ENCODE data around the gene TREML4.

The TREML4 gene

GRCh38 chr6:41277605-41278004 is 49.5 kb downstream of the TREML4 start:
- Histone ChIP-seq H3K4me2 (ENCODE audit: low read length) (no peak overlapping the region), H3K4me3 (ENCODE audit: low read depth, low read length) (no peak overlapping the region), H3K9me3 (ENCODE audit: control insufficient read depth, low read length) (no peaks in the 10 kb centered on the region), H3K9ac (no peak overlapping the region), H3K4me1 (no peaks in the 10 kb centered on the region), H2AFZ (no peak overlapping the region), H3K36me3 (ENCODE audit: control insufficient read depth, insufficient read depth, low read length) (no peaks in the 10 kb centered on the region), H3K27ac (no peak overlapping the region), H3K79me2 (no peaks in the 10 kb centered on the region), H3K27me3 (ENCODE audit: control insufficient read depth, insufficient read depth, low read length) (no peaks in the 10 kb centered on the region)
- TF ChIP-seq, protein P1, sequence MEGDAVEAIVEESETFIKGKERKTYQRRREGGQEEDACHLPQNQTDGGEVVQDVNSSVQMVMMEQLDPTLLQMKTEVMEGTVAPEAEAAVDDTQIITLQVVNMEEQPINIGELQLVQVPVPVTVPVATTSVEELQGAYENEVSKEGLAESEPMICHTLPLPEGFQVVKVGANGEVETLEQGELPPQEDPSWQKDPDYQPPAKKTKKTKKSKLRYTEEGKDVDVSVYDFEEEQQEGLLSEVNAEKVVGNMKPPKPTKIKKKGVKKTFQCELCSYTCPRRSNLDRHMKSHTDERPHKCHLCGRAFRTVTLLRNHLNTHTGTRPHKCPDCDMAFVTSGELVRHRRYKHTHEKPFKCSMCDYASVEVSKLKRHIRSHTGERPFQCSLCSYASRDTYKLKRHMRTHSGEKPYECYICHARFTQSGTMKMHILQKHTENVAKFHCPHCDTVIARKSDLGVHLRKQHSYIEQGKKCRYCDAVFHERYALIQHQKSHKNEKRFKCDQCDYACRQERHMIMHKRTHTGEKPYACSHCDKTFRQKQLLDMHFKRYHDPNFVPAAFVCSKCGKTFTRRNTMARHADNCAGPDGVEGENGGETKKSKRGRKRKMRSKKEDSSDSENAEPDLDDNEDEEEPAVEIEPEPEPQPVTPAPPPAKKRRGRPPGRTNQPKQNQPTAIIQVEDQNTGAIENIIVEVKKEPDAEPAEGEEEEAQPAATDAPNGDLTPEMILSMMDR (IDR thresholded peaks at IDR 0.05), result no peak

- Histone ChIP-seq H3K4me2 (ENCODE audit: low read length) (no peak overlapping the region), H3K9me3 (ENCODE audit: control insufficient read depth, low read length) (no peaks in the 10 kb centered on the region), H3K27ac (no peak overlapping the region), H2AFZ (no peak overlapping the region), H3K79me2 (no peaks in the 10 kb centered on the region), H3K27me3 (ENCODE audit: control insufficient read depth, insufficient read depth, low read length) (no peaks in the 10 kb centered on the region), H3K4me3 (ENCODE audit: low read depth, low read length) (no peak overlapping the region), H3K9ac (no peak overlapping the region), H3K4me1 (no peaks in the 10 kb centered on the region), H3K36me3 (ENCODE audit: control insufficient read depth, insufficient read depth, low read length) (no peaks in the 10 kb centered on the region)
- TF ChIP-seq, protein P1 (IDR thresholded peaks at IDR 0.05), result peak; percentile 37
Observed at GRCh38 chr6:41278699-41279405, 50.7 kb downstream of the TREML4 start.

GRCh38 chr6:41280381-41281057 is 52.4 kb downstream of the TREML4 start:
- Histone ChIP-seq H3K9ac (no peak overlapping the region), H2AFZ (no peak overlapping the region), H3K36me3 (ENCODE audit: control insufficient read depth, insufficient read depth, low read length) (no peaks in the 10 kb centered on the region), H3K4me3 (ENCODE audit: low read depth, low read length) (no peak overlapping the region), H3K4me2 (ENCODE audit: low read length) (no peak overlapping the region), H3K27ac (no peak overlapping the region), H3K79me2 (no peaks in the 10 kb centered on the region), H3K4me1 (no peaks in the 10 kb centered on the region), H3K9me3 (ENCODE audit: control insufficient read depth, low read length) (no peaks in the 10 kb centered on the region), H3K27me3 (ENCODE audit: control insufficient read depth, insufficient read depth, low read length) (no peaks in the 10 kb centered on the region)
- TF ChIP-seq, protein P1 (IDR thresholded peaks at IDR 0.05), result no peak

DNA sequence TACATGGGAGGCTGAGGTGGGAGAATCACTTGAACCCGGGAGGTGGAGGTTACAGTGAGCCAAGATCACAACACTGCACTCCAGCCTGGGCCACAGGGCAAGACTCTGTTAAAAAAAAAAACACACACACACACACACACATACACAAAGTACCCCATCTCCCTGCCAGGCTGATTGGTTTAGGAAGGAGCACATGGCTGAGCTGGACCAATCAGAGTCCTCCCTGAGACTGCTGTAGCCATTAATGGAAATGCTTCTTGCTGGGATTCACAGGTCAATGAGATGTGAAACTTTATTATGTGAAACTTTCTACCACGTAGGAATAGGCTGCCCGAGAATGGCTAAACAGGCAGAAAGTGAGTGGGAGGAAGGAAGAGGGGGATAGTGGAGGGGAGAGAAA is 55.5 kb downstream of the TREML4 start:
- no peak overlapping the region for H3K4me3 ChIP-seq (ENCODE audit: low read depth, low read length)
- no peaks in the 10 kb centered on the region for H3K9me3 ChIP-seq (ENCODE audit: control insufficient read depth, low read length)
- TF ChIP-seq, protein P1 (IDR thresholded peaks at IDR 0.05), result no peak

More for the DNA sequence above, 55.5 kb downstream of the TREML4 start:
- Histone ChIP-seq H3K27ac (no peak overlapping the region), H3K4me1 (no peaks in the 10 kb centered on the region), H3K4me2 (ENCODE audit: low read length) (no peak overlapping the region), H3K36me3 (ENCODE audit: control insufficient read depth, insufficient read depth, low read length) (no peaks in the 10 kb centered on the region), H3K9ac (no peak overlapping the region), H2AFZ (no peak overlapping the region), H3K27me3 (ENCODE audit: control insufficient read depth, insufficient read depth, low read length) (no peaks in the 10 kb centered on the region), H3K79me2 (no peaks in the 10 kb centered on the region)
